AG09309 (cell line): Measurements from ENCODE around the gene ZNF766.
"Not testable (repeated sequence)": the region's sequence is repeated elsewhere in the genome, so short reads cannot be mapped to it uniquely, and the experiment has no call there.

Experiments
- DNase-seq: peaks from one replicate; pipeline ENCODE4 v3.0.0-alpha.2; 2010; ENCODE audit warnings: low read depth
- H3K4me3 ChIP-seq: 2 replicates; pipeline ENCODE4 v1.5.1; 2011; ENCODE audit warnings: mild to moderate bottlenecking, low read depth, low read length, moderate library complexity; ENCODE audit not compliant: control insufficient read depth
- CTCF ChIP-seq: IDR thresholded peaks from 2 replicates; pipeline ENCODE4 v1.5.1; 2011; ENCODE audit warnings: mild to moderate bottlenecking, low read depth, low read length, inconsistent platforms; ENCODE audit not compliant: insufficient read depth, control insufficient read depth; ENCODE audit errors: missing control alignments

ZNF766 gene

DNA sequence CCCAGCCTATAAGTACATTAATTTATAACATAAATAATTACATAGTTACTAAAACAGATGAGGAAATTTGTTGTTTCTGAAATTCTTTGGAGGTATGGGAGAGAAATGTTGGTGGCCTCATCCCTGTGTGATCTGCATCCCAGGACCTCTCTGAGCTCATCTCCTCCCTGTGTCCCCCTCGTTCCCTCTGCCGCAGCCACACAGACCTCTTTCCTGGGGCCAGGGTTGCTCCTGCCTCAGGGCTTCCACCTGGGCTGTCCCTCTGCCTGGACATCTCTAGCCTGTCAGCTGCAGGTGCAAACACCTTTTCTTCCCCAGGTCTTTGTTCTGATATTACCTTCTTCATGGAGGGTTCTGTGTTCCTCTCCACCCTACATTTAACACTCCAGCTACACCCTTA is 3.9 kb downstream of the ZNF766 start:
- H3K4me3 ChIP-seq: no peak overlapping the region
- TF ChIP-seq CTCF: no peak
- no peak for DNase-seq

GRCh38 chr19:52274191-52274590 is 4.8 kb downstream of the ZNF766 start:
- no peak for DNase-seq
- no peak for TF ChIP-seq CTCF

GRCh38 chr19:52275988-52276387 is 6.6 kb downstream of the ZNF766 start:
- H3K4me3 ChIP-seq: no peak overlapping the region
- DNase-seq: no peak
- no peak for TF ChIP-seq CTCF

More at GRCh38 chr19:52274191-52274590, 4.8 kb downstream of the ZNF766 start:
- no peak overlapping the region for H3K4me3 ChIP-seq

DNA sequence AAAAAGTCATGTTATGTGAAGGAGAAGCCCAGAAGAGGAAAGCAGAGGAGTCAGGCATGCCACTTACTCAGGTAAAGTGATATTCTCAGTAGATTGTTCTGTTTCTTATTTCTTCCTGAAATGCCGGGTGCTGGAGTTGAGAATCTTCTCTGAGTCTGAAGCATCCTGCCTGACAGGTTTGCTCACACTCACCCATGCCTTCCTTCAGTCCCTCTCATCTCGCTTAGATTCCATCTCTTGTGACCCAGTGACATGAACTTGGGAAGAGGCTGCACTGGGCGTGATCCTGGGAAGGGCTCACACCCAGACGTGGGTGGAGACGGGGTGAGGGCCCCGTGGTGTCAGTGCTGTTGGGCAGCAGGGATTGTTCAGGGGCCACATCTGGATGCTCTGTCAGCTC is 8.1 kb downstream of the ZNF766 start:
- no peak overlapping the region for H3K4me3 ChIP-seq
- no peak for DNase-seq
- no peak for TF ChIP-seq CTCF

GRCh38 chr19:52286256-52286655 is 16.9 kb downstream of the ZNF766 start:
- TF ChIP-seq CTCF: no peak
- no peak overlapping the region for H3K4me3 ChIP-seq
- DNase-seq: no peak

- H3K4me3 ChIP-seq: no peak overlapping the region
- no peak for TF ChIP-seq CTCF
- no peak for DNase-seq
These were observed 22.4 kb downstream of the ZNF766 start for GRCh38 chr19:52291781-52292180.

GRCh38 chr19:52292946-52293345 is 23.6 kb downstream of the ZNF766 start:
- not testable (repeated sequence) for H3K4me3 ChIP-seq, DNase-seq
